GM18870 (cell line): ENCODE results near the gene FAM53B.

Source experiments
- ATAC-seq: cut with Tn5 transposase; IDR thresholded peaks from one replicate; pipeline ENCODE4 v1.9.1; 2021; ENCODE audit warnings: moderate library complexity; ENCODE audit not compliant: unreplicated experiment

Gene FAM53B

GRCh38 chr10:124632566-124632965 lies 111.6 kb downstream of the FAM53B start:
- ATAC-seq: no peak

DNA sequence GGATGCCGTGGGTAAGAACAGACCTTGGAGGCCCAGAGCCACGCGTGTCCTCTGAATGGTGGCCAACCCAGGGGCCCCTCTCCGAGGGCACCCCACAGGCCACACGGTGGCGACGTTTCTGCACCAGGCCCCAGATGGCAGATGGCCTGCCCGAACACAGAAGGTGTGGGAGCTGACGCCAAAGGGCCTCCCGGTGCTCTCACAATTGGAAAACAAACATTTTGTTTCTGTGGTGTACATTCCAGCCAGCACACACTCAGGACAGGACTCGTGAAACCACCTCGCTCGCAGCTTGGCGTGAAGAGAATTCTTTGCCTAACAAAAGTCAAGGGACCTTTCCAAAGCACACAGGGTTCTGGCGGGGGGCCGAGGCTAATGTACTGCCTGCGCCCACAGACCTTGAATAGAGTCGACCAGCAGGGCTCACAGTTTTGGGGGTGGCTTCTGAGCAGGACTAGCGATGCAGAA lies 112.1 kb downstream of the FAM53B start:
- ATAC-seq: no peak

DNA sequence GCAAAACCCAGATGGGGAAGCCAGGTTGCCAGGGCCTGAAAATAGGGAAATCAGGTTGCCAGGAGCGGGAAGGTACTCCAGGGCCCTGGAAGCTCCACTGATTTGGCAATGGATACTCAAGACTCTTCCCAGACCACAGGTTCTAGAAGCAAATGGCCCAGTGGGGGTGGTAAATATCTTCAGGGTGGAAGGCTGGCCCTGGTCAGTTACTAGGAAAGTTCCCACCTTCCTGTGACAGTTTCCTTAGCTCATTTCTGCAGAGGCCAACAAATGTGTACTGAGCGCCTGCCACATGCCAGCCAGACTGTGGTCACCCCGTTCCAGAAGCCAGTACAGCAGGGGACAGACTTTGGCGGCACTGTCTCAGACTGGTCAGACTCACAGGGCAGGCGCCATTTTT lies 113.6 kb downstream of the FAM53B start:
- ATAC-seq: no peak

GRCh38 chr10:124629842-124630241 lies 114.3 kb downstream of the FAM53B start:
- no peak for ATAC-seq

DNA sequence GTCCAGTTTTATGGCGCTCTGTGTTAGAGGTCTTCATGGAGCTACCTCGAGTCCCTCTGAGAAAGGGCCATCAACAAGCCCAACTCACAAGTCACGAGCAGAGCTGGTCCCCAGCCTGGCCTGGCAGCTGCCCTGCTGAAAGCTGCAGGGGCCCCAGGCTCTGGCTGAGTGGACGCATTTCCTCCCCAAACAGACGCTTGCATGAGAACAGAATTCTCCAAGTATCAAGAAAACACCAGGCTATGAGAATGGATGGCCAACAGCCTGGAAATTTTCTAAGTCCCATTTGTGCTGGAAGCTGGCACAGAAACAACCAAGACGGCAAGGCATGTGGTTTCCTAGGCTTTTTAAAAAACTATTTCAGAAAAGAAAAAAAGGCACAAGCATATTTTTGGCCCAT lies 114.8 kb downstream of the FAM53B start:
- no peak for ATAC-seq

DNA sequence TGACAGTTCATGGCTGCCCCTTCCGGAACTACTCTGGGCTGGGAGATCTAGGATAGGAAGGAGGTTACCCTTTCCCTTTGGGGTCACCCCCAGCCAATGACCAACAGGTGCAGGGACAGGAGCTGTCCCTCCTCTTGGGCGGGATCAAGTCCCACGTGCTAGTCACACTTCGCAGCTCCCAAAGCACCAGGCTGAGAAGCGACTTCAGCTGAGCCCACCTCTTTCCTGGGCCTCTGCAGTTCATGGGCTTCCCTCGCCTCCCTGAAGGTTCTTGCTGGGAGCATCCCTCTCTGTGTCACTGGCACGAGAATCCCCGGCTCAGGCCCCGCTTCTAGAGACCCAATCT lies 115.5 kb downstream of the FAM53B start:
- ATAC-seq: no peak

DNA sequence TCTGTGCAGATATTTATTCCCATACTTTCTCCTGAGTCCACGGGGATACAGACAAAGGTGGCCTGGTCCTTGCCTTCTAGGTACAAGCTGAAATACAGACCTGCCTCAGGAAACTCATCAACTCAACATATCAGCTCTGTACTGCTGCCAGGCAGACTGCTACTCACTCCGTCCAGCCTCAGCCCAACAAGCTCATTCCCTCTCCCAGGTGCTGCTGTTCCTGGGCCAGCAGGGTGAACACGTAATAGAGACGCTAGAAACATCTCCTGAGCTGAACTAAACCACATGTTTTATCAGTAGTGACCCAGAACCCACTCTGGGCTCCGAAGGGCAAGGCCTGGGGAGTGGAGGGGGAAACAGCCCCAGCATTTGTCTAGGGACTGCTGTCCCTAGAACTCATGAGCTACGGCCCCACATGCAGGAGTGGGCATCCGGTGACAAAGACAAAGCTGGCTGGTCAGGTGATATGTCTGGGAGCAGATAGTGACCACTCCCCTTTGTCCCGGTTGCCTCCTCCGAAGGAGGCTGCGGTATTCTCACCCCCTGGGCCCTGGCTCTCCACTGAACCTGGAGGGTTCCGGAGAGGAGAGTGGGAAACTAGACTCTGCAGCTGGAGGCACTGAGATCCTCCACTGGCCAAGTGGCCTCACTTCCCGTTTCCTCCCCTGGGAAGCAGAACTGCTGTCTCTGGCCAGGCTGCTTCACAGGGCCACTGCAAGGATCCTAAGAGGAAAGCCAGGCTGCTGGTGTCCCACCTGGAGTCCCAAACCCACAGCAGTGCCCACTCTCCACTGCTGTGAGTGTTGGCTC lies 116.1 kb downstream of the FAM53B start:
- ATAC-seq: no peak

- peak; percentile 67 for ATAC-seq
Observed at GRCh38 chr10:124626759-124627380, 117.3 kb downstream of the FAM53B start.

DNA sequence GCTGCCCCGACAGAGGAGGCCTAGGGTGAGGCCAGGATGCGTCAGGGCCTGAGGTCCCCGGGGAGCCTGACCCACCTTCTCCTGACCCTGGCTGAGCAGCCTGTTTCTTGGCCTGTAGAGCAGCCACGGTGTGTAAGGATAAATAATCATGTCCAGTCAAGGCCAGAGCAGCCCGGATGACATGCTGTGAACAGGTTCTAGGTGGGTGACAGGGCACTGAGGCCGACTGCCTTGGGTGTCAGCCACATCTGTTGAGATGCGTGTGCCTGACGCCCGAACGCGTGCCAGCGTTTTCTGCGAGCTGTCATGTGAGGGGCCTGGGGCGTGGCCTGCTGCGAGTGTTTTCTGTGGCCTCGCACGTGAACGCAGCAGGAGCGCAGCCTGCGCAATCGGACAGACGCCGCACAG lies 118.3 kb downstream of the FAM53B start:
- no peak for ATAC-seq

DNA sequence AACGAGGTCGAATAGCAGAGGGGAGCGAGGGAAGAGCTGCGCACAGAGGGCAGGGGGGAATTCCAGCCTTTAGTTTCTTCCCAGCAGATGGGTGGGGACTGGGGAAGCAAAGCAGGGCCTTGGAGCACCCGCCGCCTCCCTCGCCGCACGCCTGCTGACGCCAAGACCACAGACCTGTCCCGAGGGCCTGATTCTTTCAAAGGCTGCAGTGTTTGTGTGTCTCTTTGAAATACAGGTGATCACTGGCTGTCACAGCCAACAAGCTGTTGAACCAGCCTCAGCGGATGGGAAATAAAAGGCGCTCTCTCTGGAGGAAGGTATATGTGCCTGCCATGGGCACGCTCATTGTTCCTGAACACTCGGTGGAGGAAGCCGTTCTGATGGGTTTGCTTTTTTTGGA lies 119.3 kb downstream of the FAM53B start:
- ATAC-seq: no peak

- no peak for ATAC-seq
Observed at GRCh38 chr10:124624466-124624865, 119.7 kb downstream of the FAM53B start.

DNA sequence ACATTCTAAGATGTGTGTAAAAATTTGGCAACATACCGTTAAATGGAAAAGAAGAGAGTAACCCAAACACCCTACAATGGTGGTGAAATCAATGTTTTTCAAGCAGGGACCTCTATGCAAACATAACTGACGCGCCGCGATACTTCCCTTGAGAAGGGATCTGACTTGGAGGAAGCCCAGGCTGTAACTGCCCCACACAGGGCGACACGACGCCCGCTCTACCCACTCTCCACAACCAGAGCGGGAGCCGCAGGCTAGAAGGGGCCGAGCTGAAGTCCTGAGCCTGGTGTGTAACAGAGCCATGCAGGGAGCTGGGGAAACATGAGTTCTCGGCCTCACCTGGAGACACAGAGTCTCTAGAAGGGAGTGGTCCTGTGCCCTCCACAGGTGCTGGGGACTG lies 120.2 kb downstream of the FAM53B start:
- ATAC-seq: no peak

DNA sequence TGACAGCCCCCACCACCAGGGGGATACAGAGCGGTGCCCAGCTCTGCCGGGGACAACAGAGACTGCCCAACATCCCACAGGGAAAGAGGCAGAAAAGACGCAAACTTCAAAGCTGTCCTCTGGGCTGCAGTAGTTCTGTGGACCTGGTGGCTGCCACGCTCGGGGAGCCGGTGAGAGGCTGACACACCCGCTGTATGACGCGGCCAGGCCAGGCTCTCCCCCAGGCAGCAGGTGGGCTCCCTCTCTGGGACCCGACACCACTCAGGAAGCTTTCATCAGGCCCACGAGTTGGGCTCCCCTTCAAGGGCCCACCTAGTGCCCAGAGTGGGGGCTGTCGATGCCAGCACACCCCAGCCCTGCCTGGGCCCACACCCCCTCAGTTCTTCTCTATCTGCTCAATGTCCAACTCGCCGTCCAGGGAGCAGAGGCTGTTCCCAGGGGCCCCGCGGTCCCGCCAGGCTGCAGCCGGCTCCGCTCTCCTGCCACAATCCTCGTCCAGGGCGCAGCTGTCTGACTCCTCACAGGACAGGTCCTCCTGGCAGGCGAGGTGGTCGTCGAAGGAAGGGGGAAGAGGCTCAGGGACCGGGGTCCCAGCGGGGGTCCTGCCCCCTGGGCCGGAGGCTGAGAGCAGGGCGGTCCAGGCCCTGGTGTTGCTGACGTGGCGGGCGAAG lies 121.2 kb downstream of the FAM53B start:
- ATAC-seq: no peak

- ATAC-seq: no peak
Observed at GRCh38 chr10:124622158-124622557, 122.0 kb downstream of the FAM53B start.

- ATAC-seq: no peak
Observed at GRCh38 chr10:124621637-124622036, 122.5 kb downstream of the FAM53B start.

DNA sequence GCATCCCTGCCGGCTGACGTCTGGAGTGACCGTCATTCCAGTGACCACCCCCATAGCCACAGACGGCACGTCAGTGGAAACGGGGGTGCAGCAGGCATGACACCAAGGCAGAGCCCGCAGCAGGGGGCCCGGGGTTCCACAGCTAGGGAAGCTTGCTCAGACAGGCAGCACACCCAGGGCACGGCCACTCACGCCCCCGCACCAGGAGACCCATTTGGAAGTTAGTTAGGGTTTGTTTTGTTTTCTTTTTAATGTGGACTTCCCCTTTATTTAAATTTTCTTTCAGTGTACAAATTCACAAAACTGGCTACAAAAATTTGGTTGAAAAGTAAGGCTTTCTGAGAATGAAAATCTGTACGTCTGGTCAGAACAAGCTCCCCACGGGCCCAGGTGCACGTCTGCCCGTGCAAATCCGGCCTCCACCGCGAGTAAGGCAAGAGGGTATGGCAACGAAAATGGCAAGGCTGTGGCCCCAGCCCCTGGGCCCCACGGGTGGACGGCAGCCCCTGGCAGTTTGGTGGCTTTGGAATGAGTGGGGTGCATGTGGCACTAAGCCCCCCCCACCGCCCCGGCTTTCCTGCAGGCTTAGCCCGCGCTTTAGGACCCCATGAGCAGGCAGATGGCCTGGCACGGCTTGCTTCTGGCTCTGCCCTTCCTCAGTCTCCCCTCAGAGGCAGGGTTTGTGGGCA lies 124.2 kb downstream of the FAM53B start:
- peak; percentile 48 for ATAC-seq

- ATAC-seq: no peak
Observed at GRCh38 chr10:124619195-124619594, 125.0 kb downstream of the FAM53B start.

- ATAC-seq: no peak
Observed at GRCh38 chr10:124618470-124619073, 125.6 kb downstream of the FAM53B start.

- ATAC-seq: no peak
Observed at GRCh38 chr10:124616836-124617130, 127.4 kb downstream of the FAM53B start.

DNA sequence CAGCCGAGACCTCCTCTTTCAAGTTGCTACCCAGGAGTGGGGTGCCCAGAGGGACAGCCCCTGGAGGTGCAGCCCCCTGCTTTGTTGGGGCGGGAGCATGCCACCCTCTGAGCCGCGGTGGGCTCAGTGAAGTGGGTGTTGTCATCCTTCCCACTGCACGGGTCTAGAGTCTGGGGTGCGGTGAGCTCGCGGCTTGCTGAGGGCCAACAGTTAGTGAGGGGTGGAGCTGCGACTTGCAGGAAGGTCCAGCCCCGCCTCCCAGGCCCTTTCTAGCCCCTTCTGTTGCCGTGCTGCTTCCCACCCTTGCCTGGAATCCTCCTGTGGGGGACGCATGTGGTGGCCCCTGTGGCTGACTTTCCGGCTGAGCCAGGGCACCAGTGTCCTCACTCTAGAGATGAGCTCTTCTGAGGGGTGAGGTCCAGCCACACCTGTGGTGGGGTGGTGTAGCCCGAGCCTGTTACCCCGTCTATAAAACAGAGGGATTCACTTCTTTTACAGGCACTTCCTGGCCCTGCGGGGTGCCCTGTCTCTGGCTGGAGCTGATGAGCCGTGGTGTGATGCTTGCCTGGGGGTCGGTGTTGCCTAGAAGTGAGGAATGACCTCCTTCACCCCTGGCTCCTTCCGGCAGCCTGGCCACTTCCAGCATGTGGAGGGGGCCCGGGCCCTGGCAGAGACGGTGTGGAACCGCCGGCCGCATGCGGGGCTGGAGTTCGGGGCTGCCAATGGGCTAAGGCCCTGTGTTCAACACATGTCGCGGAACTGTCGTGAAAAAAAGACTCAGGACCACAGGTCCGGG lies 127.9 kb downstream of the FAM53B start:
- ATAC-seq: no peak
